Fibroblast of mammary gland (primary cell): ENCODE results near the gene IL19.

Source experiments
- DNase-seq: peaks from one replicate; pipeline ENCODE4 v3.0.0-alpha.2; 2010; ENCODE audit warnings: low read depth
- H3K4me3 ChIP-seq: 2 replicates; pipeline ENCODE4 v1.5.1; 2011; ENCODE audit warnings: low read depth, mild to moderate bottlenecking, low read length, moderate library complexity; ENCODE audit not compliant: control insufficient read depth
- CTCF ChIP-seq: conservative IDR thresholded peaks from 2 replicates; pipeline ENCODE4 v1.5.1; 2011; ENCODE audit warnings: low read depth, low read length, inconsistent platforms; ENCODE audit not compliant: control insufficient read depth, insufficient read depth

IL19 gene

GRCh38 chr1:206814716-206815341, 44.3 kb downstream of the IL19 start:
- TF ChIP-seq CTCF: no peak
- no peak overlapping the region for H3K4me3 ChIP-seq
- DNase-seq: peak; percentile 90

GRCh38 chr1:206816390-206817287, 46.1 kb downstream of the IL19 start:
- peak; percentile 60 for DNase-seq
- H3K4me3 ChIP-seq: no peak overlapping the region
- no peak for TF ChIP-seq CTCF

- H3K4me3 ChIP-seq: no peak overlapping the region
- no peak for TF ChIP-seq CTCF
- no peak for DNase-seq
Observed at GRCh38 chr1:206821493-206821892, 50.9 kb downstream of the IL19 start.

- TF ChIP-seq CTCF: no peak
- DNase-seq: peak; percentile 71
- H3K4me3 ChIP-seq: no peak overlapping the region
Observed at GRCh38 chr1:206823727-206824126, 53.2 kb downstream of the IL19 start.

- no peak for DNase-seq
- no peak for TF ChIP-seq CTCF
- no peak overlapping the region for H3K4me3 ChIP-seq
Observed at GRCh38 chr1:206824331-206824730, 53.8 kb downstream of the IL19 start.

- no peak for TF ChIP-seq CTCF
- peak; percentile 73 for DNase-seq
- H3K4me3 ChIP-seq: no peak overlapping the region
Observed at GRCh38 chr1:206826394-206826793, 55.8 kb downstream of the IL19 start.

- DNase-seq: no peak
- TF ChIP-seq CTCF: no peak
- no peak overlapping the region for H3K4me3 ChIP-seq
Observed at GRCh38 chr1:206828061-206828460, 57.5 kb downstream of the IL19 start.
